A549 (cell line): Measurements from ENCODE around the gene GALT.

Experiments
- CHD4 ChIP-seq: fragments of 200-600 bp; sonication (generic); IDR thresholded peaks from 2 replicates; pipeline ENCODE4 v1.6.1; 2016; ENCODE audit warnings: antibody characterized with exemption, mild to moderate bottlenecking, borderline replicate concordance
- FOSL2 ChIP-seq, 2 experiments: fragments of 450-650 bp in 1 of 2; fragments of >200 bp in 1 of 2; sonication (Bioruptor Twin) in 1 of 2; formaldehyde crosslinking; IDR thresholded peaks; 2 replicates each; pipeline versions ENCODE4 v1.5.0 to v1.6.1; 2016 to 2020; ENCODE audit warnings: mild to moderate bottlenecking in 1 of 2, moderate library complexity in 1 of 2
- JUNB ChIP-seq: fragments of >200 bp; sonication (Bioruptor Twin); formaldehyde crosslinking; IDR thresholded peaks from 2 replicates; pipeline ENCODE4 v1.6.1; 2016
- MAFK ChIP-seq: fragments of 450-650 bp; IDR thresholded peaks from 2 replicates; pipeline ENCODE4 v1.6.1; 2014; ENCODE audit not compliant: partially characterized antibody
- MAZ ChIP-seq: fragments of 150-350 bp; IDR thresholded peaks from 2 replicates; pipeline ENCODE4 v1.6.1; 2014; ENCODE audit warnings: antibody characterized with exemption, low read depth, low read length, borderline replicate concordance
- POLR2A ChIP-seq: IDR thresholded peaks from 2 replicates; pipeline ENCODE4 v1.6.1; 2012; ENCODE audit warnings: mild to moderate bottlenecking, low read length
- RCOR1 ChIP-seq: fragments of 150-350 bp; IDR thresholded peaks from 2 replicates; pipeline ENCODE4 v1.6.1; 2014; ENCODE audit warnings: antibody characterized with exemption, low read length, low read depth
- TP53 ChIP-seq: fragments of 250-450 bp; sonication (Bioruptor Pico); IDR thresholded peaks from 2 replicates; pipeline ENCODE4 v1.5.0; 2021; ENCODE audit warnings: mild to moderate bottlenecking, moderate library complexity
- ZFP36 ChIP-seq: fragments of 450-650 bp; IDR thresholded peaks from 2 replicates; pipeline ENCODE4 v1.6.1; 2014; ENCODE audit warnings: borderline replicate concordance; ENCODE audit not compliant: partially characterized antibody
- TF ChIP-seq, protein P1 (sequence below): fragments of >200 bp; sonication (Bioruptor Twin); formaldehyde crosslinking; IDR thresholded peaks from 3 replicates; pipeline ENCODE4 v1.5.1; 2016
- TF ChIP-seq, protein P2 (sequence below): IDR thresholded peaks from 2 replicates; pipeline ENCODE4 v1.6.1; 2012
- TF ChIP-seq, protein P3 (sequence below): fragments of >200 bp; sonication (Bioruptor Twin); formaldehyde crosslinking; IDR thresholded peaks from 2 replicates; pipeline ENCODE4 v1.6.1; 2016
- TF ChIP-seq, protein P4 (sequence below): fragments of 250-450 bp; sonication (Bioruptor Pico); IDR thresholded peaks from 2 replicates; pipeline ENCODE4 v1.5.0; 2021; ENCODE audit warnings: mild to moderate bottlenecking, moderate library complexity, borderline replicate concordance

DNA sequence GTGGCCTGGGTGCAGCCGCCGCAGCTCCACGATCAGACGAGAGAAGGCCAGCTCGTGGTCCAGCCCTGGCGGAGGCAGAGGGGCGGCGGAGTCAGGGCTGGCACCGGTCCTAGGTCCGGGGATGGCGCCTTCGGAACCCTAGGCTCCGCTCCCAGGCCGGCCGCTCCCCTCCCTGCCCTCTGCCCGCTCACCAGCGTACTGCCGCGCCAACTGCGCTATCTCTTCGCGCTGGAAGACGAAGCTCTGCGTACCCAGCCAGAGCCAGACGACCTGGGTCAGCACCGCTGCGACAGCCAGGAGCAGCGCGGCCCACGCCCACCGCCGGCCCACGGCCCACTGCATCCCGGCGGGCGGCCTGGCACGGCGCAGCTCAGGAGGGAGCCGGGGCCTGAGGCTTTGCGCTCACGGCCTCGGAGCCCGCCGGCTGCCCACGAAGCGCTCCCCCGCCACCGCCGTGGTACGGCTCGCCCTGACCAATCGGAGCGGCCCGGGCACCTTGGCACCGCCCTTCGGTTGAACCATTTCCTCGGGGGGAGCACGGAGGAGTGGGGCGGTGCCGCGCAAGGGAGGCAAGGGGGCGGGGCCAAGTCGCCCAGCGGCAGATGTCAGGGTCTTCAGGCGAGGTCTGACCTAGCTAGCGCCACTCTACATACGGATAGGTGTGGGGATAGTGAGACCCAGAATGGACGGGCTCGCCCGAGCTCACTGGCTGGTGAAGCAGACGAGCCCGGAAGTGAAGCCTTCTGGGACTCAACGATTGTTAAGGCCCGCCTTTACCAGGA lies 8.9 kb upstream of the GALT start, which contains the start of gene SIGMAR1:
- TF ChIP-seq JUNB (no peak), ZFP36 (no peak), POLR2A (peak; percentile 89), CHD4 (no peak), FOSL2 (IDR thresholded peaks at IDR 0.05) (no peak), FOSL2 (CRISPR knock-in tag; IDR thresholded peaks at IDR 0.05) (no peak), TP53 (0 out of 2 replicates have a peak, but pooled peaks have one; percentile 0), RCOR1 (no peak), MAZ (no peak), MAFK (no peak)
- TF ChIP-seq, protein P1, sequence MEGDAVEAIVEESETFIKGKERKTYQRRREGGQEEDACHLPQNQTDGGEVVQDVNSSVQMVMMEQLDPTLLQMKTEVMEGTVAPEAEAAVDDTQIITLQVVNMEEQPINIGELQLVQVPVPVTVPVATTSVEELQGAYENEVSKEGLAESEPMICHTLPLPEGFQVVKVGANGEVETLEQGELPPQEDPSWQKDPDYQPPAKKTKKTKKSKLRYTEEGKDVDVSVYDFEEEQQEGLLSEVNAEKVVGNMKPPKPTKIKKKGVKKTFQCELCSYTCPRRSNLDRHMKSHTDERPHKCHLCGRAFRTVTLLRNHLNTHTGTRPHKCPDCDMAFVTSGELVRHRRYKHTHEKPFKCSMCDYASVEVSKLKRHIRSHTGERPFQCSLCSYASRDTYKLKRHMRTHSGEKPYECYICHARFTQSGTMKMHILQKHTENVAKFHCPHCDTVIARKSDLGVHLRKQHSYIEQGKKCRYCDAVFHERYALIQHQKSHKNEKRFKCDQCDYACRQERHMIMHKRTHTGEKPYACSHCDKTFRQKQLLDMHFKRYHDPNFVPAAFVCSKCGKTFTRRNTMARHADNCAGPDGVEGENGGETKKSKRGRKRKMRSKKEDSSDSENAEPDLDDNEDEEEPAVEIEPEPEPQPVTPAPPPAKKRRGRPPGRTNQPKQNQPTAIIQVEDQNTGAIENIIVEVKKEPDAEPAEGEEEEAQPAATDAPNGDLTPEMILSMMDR = no peak
- TF ChIP-seq, protein P2, sequence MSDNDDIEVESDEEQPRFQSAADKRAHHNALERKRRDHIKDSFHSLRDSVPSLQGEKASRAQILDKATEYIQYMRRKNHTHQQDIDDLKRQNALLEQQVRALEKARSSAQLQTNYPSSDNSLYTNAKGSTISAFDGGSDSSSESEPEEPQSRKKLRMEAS = peak; percentile 99
- TF ChIP-seq, protein P3, sequence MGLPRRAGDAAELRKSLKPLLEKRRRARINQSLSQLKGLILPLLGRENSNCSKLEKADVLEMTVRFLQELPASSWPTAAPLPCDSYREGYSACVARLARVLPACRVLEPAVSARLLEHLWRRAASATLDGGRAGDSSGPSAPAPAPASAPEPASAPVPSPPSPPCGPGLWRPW = no peak
- TF ChIP-seq, protein P4, sequence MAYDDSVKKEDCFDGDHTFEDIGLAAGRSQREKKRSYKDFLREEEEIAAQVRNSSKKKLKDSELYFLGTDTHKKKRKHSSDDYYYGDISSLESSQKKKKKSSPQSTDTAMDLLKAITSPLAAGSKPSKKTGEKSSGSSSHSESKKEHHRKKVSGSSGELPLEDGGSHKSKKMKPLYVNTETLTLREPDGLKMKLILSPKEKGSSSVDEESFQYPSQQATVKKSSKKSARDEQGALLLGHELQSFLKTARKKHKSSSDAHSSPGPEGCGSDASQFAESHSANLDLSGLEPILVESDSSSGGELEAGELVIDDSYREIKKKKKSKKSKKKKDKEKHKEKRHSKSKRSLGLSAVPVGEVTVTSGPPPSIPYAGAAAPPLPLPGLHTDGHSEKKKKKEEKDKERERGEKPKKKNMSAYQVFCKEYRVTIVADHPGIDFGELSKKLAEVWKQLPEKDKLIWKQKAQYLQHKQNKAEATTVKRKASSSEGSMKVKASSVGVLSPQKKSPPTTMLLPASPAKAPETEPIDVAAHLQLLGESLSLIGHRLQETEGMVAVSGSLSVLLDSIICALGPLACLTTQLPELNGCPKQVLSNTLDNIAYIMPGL (CRISPR knock-in tag) = no peak
